ENCODE data around the gene GMDS.
"Not testable (repeated sequence)": the region's sequence is repeated elsewhere in the genome, so short reads cannot be mapped to it uniquely, and the experiment has no call there.

The GMDS gene

GRCh38 chr6:1751063-1751462 lies 494.3 kb downstream of the GMDS start:
- DNase-seq (ENCODE audit: extremely low spot score, insufficient read length, low read depth); FAIRE-seq: not testable (repeated sequence)

GRCh38 chr6:1749041-1749440 lies 496.4 kb downstream of the GMDS start:
- FAIRE-seq = no peak
- no peak for DNase-seq (ENCODE audit: extremely low spot score, insufficient read length, low read depth)

- DNase-seq (ENCODE audit: extremely low spot score, insufficient read length, low read depth) (no peak), FAIRE-seq (no peak)
These were observed 497.9 kb downstream of the GMDS start for GRCh38 chr6:1747531-1747930.

GRCh38 chr6:1747003-1747402 lies 498.4 kb downstream of the GMDS start:
- no peak for DNase-seq (ENCODE audit: extremely low spot score, insufficient read length, low read depth)
- FAIRE-seq = no peak

- DNase-seq (ENCODE audit: extremely low spot score, insufficient read length, low read depth) (no peak), FAIRE-seq (peak; percentile 18)
These were observed 499.6 kb downstream of the GMDS start for GRCh38 chr6:1745814-1746213.

- no peak for FAIRE-seq
- DNase-seq (ENCODE audit: extremely low spot score, insufficient read length, low read depth) = no peak
These were observed 500.9 kb downstream of the GMDS start for GRCh38 chr6:1744543-1744942.

GRCh38 chr6:1739680-1740079 lies 505.7 kb downstream of the GMDS start:
- FAIRE-seq (peak; percentile 87), DNase-seq (ENCODE audit: extremely low spot score, insufficient read length, low read depth) (peak; percentile 59)

GRCh38 chr6:1739220-1739619 lies 506.2 kb downstream of the GMDS start:
- FAIRE-seq (no peak), DNase-seq (ENCODE audit: extremely low spot score, insufficient read length, low read depth) (no peak)

- no peak for DNase-seq (ENCODE audit: extremely low spot score, insufficient read length, low read depth)
- no peak for FAIRE-seq
These were observed 506.8 kb downstream of the GMDS start for GRCh38 chr6:1738558-1739081.

- no peak for DNase-seq (ENCODE audit: extremely low spot score, insufficient read length, low read depth)
- FAIRE-seq = peak; percentile 62
These were observed 507.7 kb downstream of the GMDS start for GRCh38 chr6:1737463-1738311.

- no peak for DNase-seq (ENCODE audit: extremely low spot score, insufficient read length, low read depth)
- no peak for FAIRE-seq
These were observed 508.9 kb downstream of the GMDS start for GRCh38 chr6:1736346-1737105.

GRCh38 chr6:1735239-1735803 lies 510.1 kb downstream of the GMDS start:
- no peak for FAIRE-seq

GRCh38 chr6:1730882-1731281 lies 514.5 kb downstream of the GMDS start:
- no peak for FAIRE-seq

More at GRCh38 chr6:1735239-1735803, 510.1 kb downstream of the GMDS start:
- DNase-seq (ENCODE audit: extremely low spot score, insufficient read length, low read depth) = no peak

GRCh38 chr6:1729750-1730140 lies 515.7 kb downstream of the GMDS start:
- no peak for FAIRE-seq
- no peak for DNase-seq (ENCODE audit: extremely low spot score, insufficient read length, low read depth)

More at GRCh38 chr6:1730882-1731281, 514.5 kb downstream of the GMDS start:
- DNase-seq (ENCODE audit: extremely low spot score, insufficient read length, low read depth) = no peak

- FAIRE-seq = no peak
- no peak for DNase-seq (ENCODE audit: extremely low spot score, insufficient read length, low read depth)
These were observed 516.2 kb downstream of the GMDS start for GRCh38 chr6:1729133-1729749.

- FAIRE-seq (no peak), DNase-seq (ENCODE audit: extremely low spot score, insufficient read length, low read depth) (no peak)
These were observed 519.0 kb downstream of the GMDS start for GRCh38 chr6:1726341-1726768.

- DNase-seq (ENCODE audit: extremely low spot score, insufficient read length, low read depth) (no peak), FAIRE-seq (no peak)
These were observed 520.8 kb downstream of the GMDS start for GRCh38 chr6:1724616-1725015.

GRCh38 chr6:1724124-1724523 lies 521.3 kb downstream of the GMDS start:
- FAIRE-seq = no peak
- DNase-seq (ENCODE audit: extremely low spot score, insufficient read length, low read depth) = no peak

GRCh38 chr6:1722801-1723200 lies 522.6 kb downstream of the GMDS start:
- no peak for FAIRE-seq

GRCh38 chr6:1720620-1721322 lies 524.6 kb downstream of the GMDS start:
- DNase-seq (ENCODE audit: extremely low spot score, insufficient read length, low read depth) = no peak
- no peak for FAIRE-seq

More at GRCh38 chr6:1722801-1723200, 522.6 kb downstream of the GMDS start:
- DNase-seq (ENCODE audit: extremely low spot score, insufficient read length, low read depth) = no peak
